CD8-positive, alpha-beta memory T cell (primary cell): ENCODE results near the gene CDK5RAP2. TPM values are rescaled to one million over a fixed set of nuclear protein-coding genes. Genes with fewer than 3 reads are reported as not detected.

Experiments
- CTCF ChIA-PET: fragments of 350-600 bp; sonication (Branson Sonifier 250); formaldehyde crosslinking; loops from one replicate; lab custom pipeline; 2021; ENCODE audit warnings: antibody characterized with exemption; lab: Charles Lee
- POLR2A ChIA-PET: fragments of 350-600 bp; sonication (Branson Sonifier 250); formaldehyde crosslinking; loops from one replicate; lab custom pipeline; 2021; ENCODE audit warnings: antibody characterized with exemption; lab: Charles Lee
- DNase-seq, 5 donors: peaks; one replicate each; pipeline versions ENCODE4 v3.0.0 to v3.0.0-alpha.2; 2020 to 2022; ENCODE audit warnings: mixed read lengths in 1 of 5
- H3K27ac ChIP-seq: one replicate; pipeline ENCODE4 v1.7.0; 2013; ENCODE audit warnings: low read depth, mild to moderate bottlenecking, low read length, moderate library complexity
- H3K27me3 ChIP-seq: 2 replicates; pipeline ENCODE4 v1.7.0; 2013; ENCODE audit warnings: low read length, mild to moderate bottlenecking; ENCODE audit not compliant: insufficient read depth, poor library complexity, severe bottlenecking
- H3K36me3 ChIP-seq: 2 replicates; pipeline ENCODE4 v1.7.0; 2013; ENCODE audit warnings: mild to moderate bottlenecking, low read length, moderate library complexity; ENCODE audit not compliant: insufficient read depth
- H3K4me1 ChIP-seq: 2 replicates; pipeline ENCODE4 v1.7.0; 2013; ENCODE audit warnings: mild to moderate bottlenecking, low read length, moderate library complexity; ENCODE audit not compliant: insufficient read depth
- H3K4me3 ChIP-seq: 2 replicates; pipeline ENCODE4 v1.7.0; 2013; ENCODE audit warnings: mild to moderate bottlenecking, low read length
- H3K9me3 ChIP-seq: 2 replicates; pipeline ENCODE4 v1.7.0; 2013; ENCODE audit warnings: mild to moderate bottlenecking, low read length
- H3K27ac Mint-ChIP-seq, 8 donors: one replicate each; pipeline ENCODE4 v1.8.0; 2020 to 2021; ENCODE audit warnings: mixed read lengths in 8 of 8, mild to moderate bottlenecking in 6 of 8, inconsistent platforms in 3 of 8, moderate library complexity in 3 of 8
- H3K27me3 Mint-ChIP-seq, 2 donors: one replicate each; pipeline ENCODE4 v1.8.0; 2020 to 2021; ENCODE audit warnings: mixed read lengths in 2 of 2, mild to moderate bottlenecking in 1 of 2, moderate library complexity in 1 of 2
- H3K36me3 Mint-ChIP-seq, 3 donors: one replicate each; pipeline ENCODE4 v1.8.0; 2020 to 2021; ENCODE audit warnings: mixed read lengths in 3 of 3, inconsistent platforms in 1 of 3, mild to moderate bottlenecking in 1 of 3
- H3K4me1 Mint-ChIP-seq, 3 donors: one replicate each; pipeline ENCODE4 v1.8.0; 2020 to 2021; ENCODE audit warnings: mixed read lengths in 3 of 3, inconsistent platforms in 1 of 3, mild to moderate bottlenecking in 1 of 3
- H3K4me3 Mint-ChIP-seq, 7 donors: one replicate each; pipeline ENCODE4 v1.8.0; 2020 to 2021; ENCODE audit warnings: mixed read lengths in 7 of 7, mild to moderate bottlenecking in 6 of 7, moderate library complexity in 4 of 7, inconsistent platforms in 2 of 7
- H3K9me3 Mint-ChIP-seq, 5 donors: one replicate each; pipeline ENCODE4 v1.8.0; 2020 to 2022; ENCODE audit warnings: mixed read lengths in 5 of 5, mild to moderate bottlenecking in 3 of 5, moderate library complexity in 2 of 5, inconsistent platforms in 1 of 5
- polyA plus RNA-seq: library from polyadenylated mRNA; unstranded; fragments of 300-500 nt; fragmentation: Illumina TruSeq; gene quantifications from one replicate; pipeline ENCODE4 v1.2.3, GENCODE V29; 2021
- total RNA-seq, 2 experiments: library from RNA; stranded (reverse); gene quantifications; one replicate each; pipeline ENCODE4 v1.2.3, GENCODE V29; 2021

CDK5RAP2 gene
- total and polyA plus RNA-seq, 3 experiments from 2014 or later, result 34.0 to 56.8 (median 56.6) TPM

DNA sequence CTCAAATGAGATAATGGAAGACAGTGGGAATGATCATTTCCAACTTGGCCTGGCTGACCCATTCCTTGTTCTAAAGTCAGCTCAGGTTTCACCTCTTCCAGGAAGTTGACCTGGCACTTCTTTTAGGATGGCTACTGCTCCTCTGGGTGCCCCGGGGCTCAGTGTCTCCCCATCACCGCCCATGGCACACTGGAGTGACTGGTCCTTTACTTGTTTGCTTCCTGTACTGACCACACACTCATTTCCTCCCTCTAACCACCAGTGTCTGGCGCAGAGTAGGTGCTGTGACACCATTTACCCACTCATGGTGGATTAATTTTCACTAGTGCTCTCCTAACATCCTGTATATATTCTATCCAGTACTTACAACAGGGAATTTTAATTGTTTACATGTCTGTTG lies 183.5 kb downstream of the CDK5RAP2 start:
- no peaks in the 10 kb centered on the region for H3K9me3 Mint-ChIP-seq
- peak overlapping the region in 1 of 7 donors; percentile 18 for H3K4me3 Mint-ChIP-seq
- H3K27me3 ChIP-seq, result no peaks in the 10 kb centered on the region
- H3K4me1 Mint-ChIP-seq, result peaks cover 22 to 32% (median 31%) of the 10 kb centered on the region in 3 donors
- CTCF ChIA-PET, result no interaction called here
- peaks cover 62% of the 10 kb centered on the region for H3K36me3 ChIP-seq
- peak overlapping the region in 7 of 8 donors; percentile 24 to 85 (median 54) for H3K27ac Mint-ChIP-seq
- POLR2A ChIA-PET, result no interaction called here
- H3K27ac ChIP-seq, result no peak overlapping the region
- H3K27me3 Mint-ChIP-seq, result no peaks in the 10 kb centered on the region
- no peak for DNase-seq
- no peaks in the 10 kb centered on the region for H3K9me3 ChIP-seq
- H3K4me1 ChIP-seq, result peaks cover 15% of the 10 kb centered on the region
- H3K36me3 Mint-ChIP-seq, result peaks cover 27 to 94% (median 42%) of the 10 kb centered on the region in 3 donors
- H3K4me3 ChIP-seq, result no peak overlapping the region

- Histone ChIP-seq H3K27ac (no peak overlapping the region), H3K4me1 (peaks cover 15% of the 10 kb centered on the region), H3K4me3 (no peak overlapping the region), H3K27me3 (no peaks in the 10 kb centered on the region), H3K9me3 (no peaks in the 10 kb centered on the region), H3K36me3 (peaks cover 66% of the 10 kb centered on the region)
- Mint-ChIP-seq H3K4me3 (no peak overlapping the region), H3K4me1 (peaks cover 22 to 32% (median 31%) of the 10 kb centered on the region in 3 donors), H3K9me3 (no peaks in the 10 kb centered on the region), H3K27me3 (no peaks in the 10 kb centered on the region), H3K36me3 (peaks cover 23 to 94% (median 39%) of the 10 kb centered on the region in 3 donors), H3K27ac (peak overlapping the region in 6 of 8 donors; percentile 6 to 84 (median 64))
- CTCF ChIA-PET, result no interaction called here
- DNase-seq, result no peak
- POLR2A ChIA-PET, result no interaction called here
These were observed 184.6 kb downstream of the CDK5RAP2 start for GRCh38 chr9:120395376-120395775.

DNA sequence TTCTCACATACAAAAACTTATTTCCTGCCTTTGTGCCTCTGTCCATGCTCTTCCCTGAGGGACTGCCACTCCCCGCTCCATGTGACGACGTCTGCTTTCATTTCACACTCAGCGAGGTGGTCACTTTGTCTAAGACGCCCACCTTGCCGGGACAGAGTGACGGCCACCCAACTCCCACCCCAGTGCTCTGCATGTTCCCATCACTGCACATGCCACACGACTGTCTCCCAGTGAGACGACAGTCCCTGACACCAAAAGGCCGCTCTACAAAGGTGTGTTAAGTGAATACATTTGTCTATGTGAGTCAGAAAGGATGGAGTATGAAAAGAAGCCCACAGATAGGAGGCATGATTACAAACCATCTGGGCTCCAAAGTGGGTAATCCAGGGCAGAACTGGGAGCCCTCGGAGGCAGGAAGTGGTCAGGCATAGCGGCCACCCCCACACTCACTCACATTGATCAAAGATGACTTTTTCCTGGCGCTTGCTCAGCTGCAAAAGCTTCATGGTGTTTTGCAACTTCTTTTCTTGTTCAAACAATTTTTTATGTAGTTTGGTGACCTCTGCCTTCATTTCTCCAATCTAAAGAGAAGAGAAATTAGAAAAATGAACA lies 185.8 kb downstream of the CDK5RAP2 start:
- POLR2A ChIA-PET, result no interaction called here
- Mint-ChIP-seq H3K27me3 (no peaks in the 10 kb centered on the region), H3K4me3 (peak overlapping the region in 4 of 7 donors; percentile 4 to 58 (median 15)), H3K27ac (peak overlapping the region; percentile 36 to 92 (median 74)), H3K36me3 (peaks cover 19 to 93% (median 28%) of the 10 kb centered on the region in 3 donors), H3K4me1 (peaks cover 21 to 32% (median 31%) of the 10 kb centered on the region in 3 donors), H3K9me3 (no peaks in the 10 kb centered on the region)
- no peak for DNase-seq
- Histone ChIP-seq H3K4me3 (no peak overlapping the region), H3K27ac (no peak overlapping the region), H3K9me3 (no peaks in the 10 kb centered on the region), H3K27me3 (no peaks in the 10 kb centered on the region), H3K36me3 (peaks cover 62% of the 10 kb centered on the region), H3K4me1 (peaks cover 15% of the 10 kb centered on the region)
- CTCF ChIA-PET, result no interaction called here

- no peak overlapping the region for H3K4me3 ChIP-seq
- H3K9me3 ChIP-seq, result no peaks in the 10 kb centered on the region
- Mint-ChIP-seq H3K4me1 (peaks cover 21 to 32% (median 31%) of the 10 kb centered on the region in 3 donors), H3K36me3 (peaks cover 15 to 94% (median 28%) of the 10 kb centered on the region in 3 donors), H3K4me3 (no peak overlapping the region), H3K9me3 (no peaks in the 10 kb centered on the region), H3K27ac (peak overlapping the region in 4 of 8 donors; percentile 48 to 84 (median 71)), H3K27me3 (no peaks in the 10 kb centered on the region)
- no peak for DNase-seq
- ChIA-PET CTCF (no interaction called here), POLR2A (no interaction called here)
- no peak overlapping the region for H3K27ac ChIP-seq
- no peaks in the 10 kb centered on the region for H3K27me3 ChIP-seq
- peaks cover 56% of the 10 kb centered on the region for H3K36me3 ChIP-seq
- peaks cover 15% of the 10 kb centered on the region for H3K4me1 ChIP-seq
These were observed 186.4 kb downstream of the CDK5RAP2 start for GRCh38 chr9:120393386-120394057.

- no peak for DNase-seq
- Histone ChIP-seq H3K4me1 (peaks cover 15% of the 10 kb centered on the region), H3K36me3 (peaks cover 51% of the 10 kb centered on the region), H3K9me3 (no peaks in the 10 kb centered on the region), H3K4me3 (no peak overlapping the region), H3K27ac (no peak overlapping the region), H3K27me3 (no peaks in the 10 kb centered on the region)
- peak overlapping the region in 4 of 8 donors; percentile 27 to 78 (median 51) for H3K27ac Mint-ChIP-seq
- H3K36me3 Mint-ChIP-seq, result peaks cover 12 to 95% (median 27%) of the 10 kb centered on the region in 3 donors
- ChIA-PET CTCF (no interaction called here), POLR2A (no interaction called here)
- peaks cover 19 to 29% (median 29%) of the 10 kb centered on the region in 3 donors for H3K4me1 Mint-ChIP-seq
- H3K4me3 Mint-ChIP-seq, result no peak overlapping the region
- no peaks in the 10 kb centered on the region for H3K9me3 Mint-ChIP-seq
- no peaks in the 10 kb centered on the region for H3K27me3 Mint-ChIP-seq
These were observed 187.3 kb downstream of the CDK5RAP2 start for GRCh38 chr9:120392711-120393110.

GRCh38 chr9:120392245-120392644 lies 187.7 kb downstream of the CDK5RAP2 start:
- Histone ChIP-seq H3K27ac (no peak overlapping the region), H3K27me3 (no peaks in the 10 kb centered on the region), H3K36me3 (peaks cover 51% of the 10 kb centered on the region), H3K9me3 (no peaks in the 10 kb centered on the region), H3K4me1 (peaks cover 15% of the 10 kb centered on the region), H3K4me3 (no peak overlapping the region)
- Mint-ChIP-seq H3K27me3 (no peaks in the 10 kb centered on the region), H3K27ac (peak overlapping the region in 3 of 8 donors; percentile 43 to 70 (median 59)), H3K4me3 (no peak overlapping the region), H3K4me1 (peaks cover 19 to 26% (median 26%) of the 10 kb centered on the region in 3 donors), H3K9me3 (no peaks in the 10 kb centered on the region), H3K36me3 (peaks cover 10 to 97% (median 25%) of the 10 kb centered on the region in 3 donors)
- no peak for DNase-seq
- POLR2A ChIA-PET, result no interaction called here
- CTCF ChIA-PET, result no interaction called here

- no peak for DNase-seq
- H3K27me3 Mint-ChIP-seq, result no peaks in the 10 kb centered on the region
- ChIA-PET POLR2A (no interaction called here), CTCF (no interaction called here)
- no peak overlapping the region for H3K27ac Mint-ChIP-seq
- Histone ChIP-seq H3K27ac (no peak overlapping the region), H3K9me3 (no peaks in the 10 kb centered on the region), H3K27me3 (no peaks in the 10 kb centered on the region), H3K4me1 (peaks cover 14% of the 10 kb centered on the region), H3K4me3 (no peak overlapping the region), H3K36me3 (peaks cover 48% of the 10 kb centered on the region)
- H3K4me1 Mint-ChIP-seq, result peaks cover 17 to 26% (median 23%) of the 10 kb centered on the region in 3 donors
- no peaks in the 10 kb centered on the region for H3K9me3 Mint-ChIP-seq
- H3K4me3 Mint-ChIP-seq, result no peak overlapping the region
- H3K36me3 Mint-ChIP-seq, result peaks cover 10 to 96% (median 26%) of the 10 kb centered on the region in 3 donors
These were observed 188.3 kb downstream of the CDK5RAP2 start for GRCh38 chr9:120391691-120392090.

- no peaks in the 10 kb centered on the region for H3K9me3 ChIP-seq
- Mint-ChIP-seq H3K4me1 (peaks cover 14 to 17% (median 15%) of the 10 kb centered on the region in 3 donors), H3K9me3 (no peaks in the 10 kb centered on the region), H3K27me3 (no peaks in the 10 kb centered on the region), H3K4me3 (no peak overlapping the region), H3K36me3 (peaks cover 10 to 89% (median 26%) of the 10 kb centered on the region in 3 donors), H3K27ac (peak overlapping the region in 2 of 8 donors; percentile 29 to 89)
- H3K4me1 ChIP-seq, result peaks cover 12% of the 10 kb centered on the region
- peaks cover 45% of the 10 kb centered on the region for H3K36me3 ChIP-seq
- H3K4me3 ChIP-seq, result no peak overlapping the region
- POLR2A ChIA-PET, result no interaction called here
- no peak overlapping the region for H3K27ac ChIP-seq
- H3K27me3 ChIP-seq, result no peaks in the 10 kb centered on the region
- no peak for DNase-seq
- CTCF ChIA-PET, result no interaction called here
These were observed 189.3 kb downstream of the CDK5RAP2 start for GRCh38 chr9:120390637-120391190.
